Measurements from ENCODE around the gene BAX.

The BAX gene

DNA sequence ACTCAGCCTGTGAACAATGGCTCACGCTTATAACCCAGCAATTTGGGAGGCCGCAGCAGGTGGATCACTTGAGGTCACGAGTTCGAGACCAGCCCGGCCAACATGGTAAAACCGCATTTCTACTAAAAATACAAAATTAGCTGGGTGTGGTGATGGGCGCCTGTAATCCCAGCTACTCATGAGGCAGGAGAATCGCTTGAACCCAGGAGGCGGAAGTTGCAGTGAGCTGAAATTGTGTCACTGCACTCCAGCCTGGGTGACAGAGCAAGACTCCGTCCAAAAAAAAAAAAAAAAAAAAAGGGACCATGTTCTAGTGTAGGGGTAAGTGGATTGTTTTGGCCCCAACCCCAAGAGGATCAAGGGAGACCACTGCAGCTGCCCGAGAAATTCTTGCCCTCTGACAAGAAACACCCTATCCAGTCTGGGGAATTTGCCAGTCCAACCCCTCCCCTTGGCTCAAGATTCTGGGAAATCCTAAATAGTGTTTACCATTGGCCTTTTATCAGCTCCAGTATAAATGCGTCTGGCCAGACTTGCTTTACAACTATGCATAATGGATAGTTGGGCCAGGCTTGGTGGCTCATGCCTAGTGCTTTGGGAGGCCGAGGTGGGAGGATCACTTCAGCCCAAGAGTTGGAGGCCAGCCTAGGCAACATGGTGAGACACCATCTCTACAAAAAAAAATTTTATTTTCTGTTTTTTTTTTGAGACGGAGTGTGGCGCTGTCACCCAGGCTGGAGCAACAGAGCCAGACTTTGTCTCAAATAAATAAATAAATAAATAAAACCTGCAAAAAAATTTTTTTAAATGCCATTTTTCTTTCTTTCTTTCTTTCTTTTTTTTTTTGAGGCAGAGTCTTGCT is 26.3 kb upstream of the BAX start:
- DNase-seq (ENCODE audit: low read depth): no peak

DNA sequence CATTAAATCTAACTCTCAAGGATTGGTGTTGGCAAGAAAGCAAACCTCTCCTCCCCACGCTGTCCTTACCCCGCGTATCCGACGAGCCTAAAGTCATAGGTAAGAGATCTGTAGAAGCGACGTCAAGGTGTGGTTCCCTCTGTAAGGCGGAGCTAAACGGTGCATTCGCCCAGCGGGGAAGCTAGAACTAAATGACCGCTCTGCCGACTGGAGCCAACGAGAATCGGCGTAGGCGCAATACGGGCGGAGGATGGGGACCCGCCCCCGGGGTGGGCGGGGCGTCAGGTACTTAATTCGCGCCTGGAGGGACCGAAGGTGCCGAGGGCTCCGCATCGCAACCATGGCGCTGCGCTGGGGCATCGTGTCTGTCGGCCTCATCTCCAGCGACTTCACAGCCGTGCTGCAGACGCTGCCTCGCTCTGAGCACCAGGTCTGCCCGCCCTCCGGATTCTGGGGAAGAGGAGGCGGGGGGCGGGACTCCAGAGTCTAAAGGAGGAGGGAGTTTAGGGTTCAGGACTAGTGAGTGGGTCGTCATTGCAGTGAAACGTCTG is 21.2 kb upstream of the BAX start, which contains the start of gene DHDH:
DHDH (plus strand) TSS at position 318 of the 551 bp plus-strand sequence; CDS start at position 341, 23 bp downstream.
- DNase-seq (ENCODE audit: low read depth): peak; percentile 63

GRCh38 chr19:48934837-48935236 is 19.8 kb upstream of the BAX start:
- no peak for DNase-seq (ENCODE audit: low read depth)

- DNase-seq (ENCODE audit: low read depth): no peak
Measured at GRCh38 chr19:48935864-48936263, 18.8 kb upstream of the BAX start.

- DNase-seq (ENCODE audit: low read depth): no peak
Measured at GRCh38 chr19:48938256-48938655, 16.4 kb upstream of the BAX start.

GRCh38 chr19:48940902-48941301 is 13.8 kb upstream of the BAX start:
- DNase-seq (ENCODE audit: low read depth): no peak

DNA sequence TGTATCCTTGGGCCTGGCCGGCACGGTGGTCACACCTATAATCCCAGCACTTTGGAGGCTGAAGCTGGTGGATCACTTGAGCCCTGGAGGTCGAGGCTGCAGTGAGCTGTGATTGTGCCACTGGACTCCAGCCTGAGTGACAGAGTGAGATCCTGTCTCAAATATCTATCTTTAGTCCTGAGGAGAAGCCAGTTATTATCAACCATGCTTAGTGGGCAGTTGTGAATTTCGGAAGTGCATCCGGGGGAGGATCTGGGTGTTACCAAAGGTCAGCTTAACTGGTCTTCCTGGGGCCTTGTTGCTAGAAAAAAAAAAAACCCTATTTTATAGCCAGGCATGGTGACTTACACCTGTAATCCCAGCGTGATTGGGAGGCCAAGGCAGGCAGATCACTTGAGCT is 11.6 kb upstream of the BAX start:
- DNase-seq (ENCODE audit: low read depth): no peak

DNA sequence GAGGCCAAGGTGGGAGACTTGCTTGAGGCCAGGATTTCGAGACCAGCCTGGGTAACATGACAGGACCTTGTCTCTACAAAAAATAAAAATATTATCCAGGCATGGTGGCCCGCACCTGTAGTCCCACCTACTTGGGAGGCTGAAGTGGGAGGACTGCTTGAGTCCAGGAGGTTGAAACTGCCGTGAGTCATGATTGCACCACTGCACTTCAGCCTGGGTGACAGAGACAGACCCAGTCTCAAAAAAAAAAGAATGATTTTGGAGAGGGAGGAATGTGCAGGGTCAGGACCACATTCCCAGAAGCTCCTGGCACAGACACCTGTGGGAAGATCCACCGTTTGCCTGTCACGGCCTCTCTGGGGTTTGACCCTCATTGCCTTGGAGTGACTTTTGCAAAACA is 9.3 kb upstream of the BAX start:
- DNase-seq (ENCODE audit: low read depth): no peak

- no peak for DNase-seq (ENCODE audit: low read depth)
Measured at GRCh38 chr19:48945817-48946216, 8.9 kb upstream of the BAX start.

DNA sequence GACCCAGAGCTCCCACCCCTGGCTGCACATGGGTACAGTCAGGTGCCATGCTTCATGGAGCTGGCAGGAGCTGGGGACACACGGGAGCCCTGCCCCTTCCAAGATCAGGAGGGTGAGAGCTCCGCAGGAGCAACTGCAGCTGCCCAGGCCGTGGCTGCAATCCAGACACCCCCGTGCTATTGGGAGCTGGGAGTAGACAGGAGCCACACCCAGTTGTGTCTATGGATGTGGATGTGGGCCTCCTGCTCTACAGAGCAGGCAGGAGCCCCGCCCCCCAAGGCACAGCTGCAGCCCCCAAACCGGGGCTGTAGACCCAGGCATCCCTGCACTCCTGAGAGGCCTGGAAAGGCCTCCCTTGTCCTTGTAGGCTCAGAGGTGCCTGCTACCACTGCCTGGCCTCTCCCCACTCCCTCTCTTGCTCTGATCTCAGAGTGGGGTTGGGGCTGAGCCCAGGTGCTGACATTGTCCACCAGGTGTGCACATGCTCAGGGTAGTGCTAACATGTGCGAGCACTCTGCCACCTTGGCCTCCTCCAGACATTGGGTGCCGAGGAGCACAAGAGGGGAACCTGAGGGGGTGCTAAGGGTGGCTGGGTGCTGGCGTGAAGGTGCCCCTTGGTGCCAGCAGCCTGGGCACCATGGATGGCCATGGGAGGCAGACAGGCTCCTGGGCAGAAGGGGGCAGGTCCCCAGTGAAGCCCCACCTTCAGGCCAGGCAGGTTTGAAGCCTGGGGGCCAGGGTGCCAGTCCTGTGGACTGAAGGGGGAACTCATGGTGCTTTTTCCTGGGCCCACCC is 8.0 kb upstream of the BAX start:
- no peak for DNase-seq (ENCODE audit: low read depth)

- no peak for DNase-seq (ENCODE audit: low read depth)
Measured at GRCh38 chr19:48947258-48947542, 7.5 kb upstream of the BAX start.

GRCh38 chr19:48950159-48950558 is 4.5 kb upstream of the BAX start:
- no peak for DNase-seq (ENCODE audit: low read depth)

DNA sequence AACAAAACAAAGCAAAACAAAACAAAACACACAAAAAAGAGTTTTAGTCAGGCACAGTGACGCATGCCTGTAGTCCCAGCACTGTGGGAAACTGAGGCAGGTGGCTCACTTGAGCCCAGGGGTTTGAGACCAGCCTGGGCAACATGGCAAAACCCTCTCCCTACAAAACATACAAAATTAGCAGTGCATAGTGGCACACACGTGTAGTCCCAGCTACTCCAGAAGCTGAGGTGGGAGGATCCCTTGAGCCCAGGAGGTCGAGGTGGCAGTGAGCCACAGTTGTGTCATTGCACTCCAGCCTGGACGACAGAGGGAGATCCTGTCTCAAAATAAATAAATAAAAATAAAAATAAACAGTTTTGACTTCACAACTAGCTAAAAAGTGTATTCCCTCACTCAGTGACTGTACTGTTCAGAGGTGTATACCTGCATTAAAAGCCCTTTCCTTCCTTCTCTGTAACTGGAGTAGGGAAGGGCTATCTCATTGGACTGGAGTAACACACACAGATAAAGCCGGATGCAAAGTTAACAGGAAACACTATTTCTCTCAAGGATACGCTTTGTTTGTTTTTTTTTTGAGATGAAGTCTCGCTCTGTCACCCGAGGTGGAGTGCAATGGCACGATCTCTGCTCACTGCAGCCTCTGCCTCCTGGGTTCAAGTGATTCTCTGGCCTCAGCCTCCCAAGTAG is 3.7 kb upstream of the BAX start:
- no peak for DNase-seq (ENCODE audit: low read depth)

DNA sequence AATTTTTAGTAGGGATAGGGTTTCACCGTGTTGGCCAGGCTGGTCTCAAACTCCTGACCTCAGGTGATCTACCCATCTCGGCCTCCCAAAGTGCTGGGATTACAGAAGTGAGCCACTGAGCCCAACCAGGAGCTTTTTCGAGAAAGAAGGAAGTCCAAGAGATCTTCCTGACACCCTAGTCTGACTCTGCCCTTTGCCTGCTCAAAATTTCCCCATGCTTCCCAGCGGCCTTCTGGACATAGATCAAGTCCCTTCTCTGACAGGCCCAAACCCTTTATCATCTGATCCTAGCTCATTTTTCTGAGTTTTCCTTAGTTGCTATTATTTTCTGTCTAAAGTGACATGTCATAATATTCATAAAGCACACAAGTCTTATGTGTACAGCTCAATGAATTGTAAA is 1.5 kb upstream of the BAX start:
- no peak for DNase-seq (ENCODE audit: low read depth)

DNA sequence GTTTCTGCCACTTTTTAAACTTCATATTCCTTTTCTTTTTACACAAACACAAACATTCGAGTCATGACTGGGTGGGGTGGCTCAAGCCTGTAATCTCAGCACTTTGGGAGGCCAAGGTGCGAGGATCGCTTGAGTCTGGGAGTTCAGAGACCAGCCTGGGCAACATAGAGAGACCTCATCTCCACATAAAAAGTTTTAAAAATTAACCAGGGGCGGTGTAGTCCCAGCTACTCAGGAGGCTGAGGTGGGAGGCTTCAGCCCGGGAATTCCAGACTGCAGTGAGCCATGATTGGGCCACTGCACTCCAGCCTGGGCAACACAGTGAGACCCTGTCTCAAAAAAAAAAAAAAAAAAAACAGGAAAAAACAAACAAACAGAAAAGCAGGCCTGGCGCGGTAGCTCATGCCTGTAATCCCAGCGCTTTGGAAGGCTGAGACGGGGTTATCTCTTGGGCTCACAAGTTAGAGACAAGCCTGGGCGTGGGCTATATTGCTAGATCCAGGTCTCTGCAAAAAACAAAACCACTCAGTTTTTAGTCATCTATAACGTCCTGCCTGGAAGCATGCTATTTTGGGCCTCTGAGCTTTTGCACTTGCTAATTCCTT is 583 bp upstream of the BAX start:
- no peak for DNase-seq (ENCODE audit: low read depth)

- no peak for DNase-seq (ENCODE audit: low read depth)
Measured at GRCh38 chr19:48955308-48955958, 758 bp downstream of the BAX start.

DNA sequence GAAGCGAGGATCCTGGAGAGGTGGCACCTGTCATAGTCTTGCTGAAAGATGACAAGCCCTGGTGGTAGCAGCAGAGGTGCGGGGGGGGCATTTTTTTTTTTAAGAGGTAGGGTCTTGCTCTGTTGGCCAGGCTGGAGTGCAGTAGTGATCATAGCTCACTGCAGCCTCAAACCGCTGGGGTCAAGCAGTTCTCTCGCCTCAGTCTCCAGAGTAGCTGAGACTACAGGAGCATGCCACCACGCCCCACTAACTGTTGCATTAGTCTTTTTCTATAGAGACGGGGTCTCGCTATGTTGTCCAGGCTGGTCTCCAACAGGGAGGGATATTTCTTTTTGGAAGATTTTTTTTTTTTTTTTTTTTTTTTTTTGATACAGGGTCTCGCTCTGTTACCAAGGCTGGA is 3.3 kb downstream of the BAX start:
- no peak for DNase-seq (ENCODE audit: low read depth)

- no peak for DNase-seq (ENCODE audit: low read depth)
Measured at GRCh38 chr19:48959341-48960239, 4.9 kb downstream of the BAX start.

DNA sequence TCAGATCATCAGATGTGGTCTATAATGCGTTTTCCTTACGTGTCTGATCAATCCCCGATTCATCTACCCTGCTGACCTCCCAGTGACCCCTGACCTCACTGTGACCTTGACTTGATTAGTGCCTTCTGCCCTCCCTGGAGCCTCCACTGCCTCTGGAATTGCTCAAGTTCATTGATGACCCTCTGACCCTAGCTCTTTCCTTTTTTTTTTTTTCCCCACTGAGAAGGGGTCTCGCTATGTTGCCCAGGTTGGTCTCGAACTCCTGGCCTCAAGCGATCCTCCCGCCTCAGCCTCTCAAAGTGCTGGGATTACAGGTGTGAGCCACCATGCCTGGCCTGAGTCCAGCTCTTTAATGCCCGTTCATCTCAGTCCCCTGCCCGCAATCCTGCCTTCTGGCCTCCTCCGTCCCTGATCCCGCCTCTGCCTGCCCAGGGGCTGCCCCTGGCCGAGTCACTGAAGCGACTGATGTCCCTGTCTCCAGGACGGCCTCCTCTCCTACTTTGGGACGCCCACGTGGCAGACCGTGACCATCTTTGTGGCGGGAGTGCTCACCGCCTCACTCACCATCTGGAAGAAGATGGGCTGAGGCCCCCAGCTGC is 6.5 kb downstream of the BAX start:
- no peak for DNase-seq (ENCODE audit: low read depth)

DNA sequence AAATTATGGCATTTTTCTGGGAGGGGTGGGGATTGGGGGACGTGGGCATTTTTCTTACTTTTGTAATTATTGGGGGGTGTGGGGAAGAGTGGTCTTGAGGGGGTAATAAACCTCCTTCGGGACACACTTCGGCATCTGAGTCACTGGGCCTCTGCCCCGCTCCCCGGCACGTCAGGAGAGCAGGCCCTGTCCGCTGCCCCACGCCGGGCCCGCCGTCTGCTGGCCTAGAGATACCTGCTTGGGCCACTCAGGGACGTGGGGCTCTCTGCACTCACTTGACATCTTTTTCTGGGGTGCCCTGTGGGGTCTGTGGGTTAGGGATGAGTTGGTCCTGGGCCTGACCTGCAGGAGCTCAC is 7.0 kb downstream of the BAX start:
- no peak for DNase-seq (ENCODE audit: low read depth)
